ENCODE data around the gene CEP112.

DNA sequence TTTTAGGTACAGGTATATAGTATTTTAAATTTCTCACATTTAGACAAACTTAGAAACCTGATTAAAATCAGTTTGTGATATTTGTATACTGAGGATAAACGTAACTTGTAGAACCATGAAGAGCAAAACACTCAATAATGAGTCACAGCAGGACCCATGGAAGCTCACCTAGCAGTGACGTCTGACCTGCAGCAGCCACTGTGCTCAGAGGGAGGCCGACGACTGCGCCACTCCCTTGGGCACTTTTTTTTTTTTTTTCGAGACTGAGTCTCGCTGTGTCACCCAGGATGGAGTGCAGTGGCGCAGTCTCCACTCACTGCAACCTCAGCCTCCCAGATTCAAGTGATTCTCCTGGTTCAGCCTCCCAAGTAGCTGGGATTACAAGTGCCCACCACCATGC is 524.3 kb downstream of the CEP112 start:
- TF ChIP-seq CTCF (conservative IDR thresholded peaks at IDR 0.05 in 1 of 2, IDR thresholded peaks at IDR 0.05 in 1 of 2; ENCODE audit: low read depth in 1 of 2, low read length in 2 of 2) (no peak), EZH2 (IDR thresholded peaks at IDR 0.05; ENCODE audit: low read length, missing control alignments) (no peak)

All from fibroblast of lung (primary cell).